ENCODE data around the gene CRYL1.

CRYL1 gene

DNA sequence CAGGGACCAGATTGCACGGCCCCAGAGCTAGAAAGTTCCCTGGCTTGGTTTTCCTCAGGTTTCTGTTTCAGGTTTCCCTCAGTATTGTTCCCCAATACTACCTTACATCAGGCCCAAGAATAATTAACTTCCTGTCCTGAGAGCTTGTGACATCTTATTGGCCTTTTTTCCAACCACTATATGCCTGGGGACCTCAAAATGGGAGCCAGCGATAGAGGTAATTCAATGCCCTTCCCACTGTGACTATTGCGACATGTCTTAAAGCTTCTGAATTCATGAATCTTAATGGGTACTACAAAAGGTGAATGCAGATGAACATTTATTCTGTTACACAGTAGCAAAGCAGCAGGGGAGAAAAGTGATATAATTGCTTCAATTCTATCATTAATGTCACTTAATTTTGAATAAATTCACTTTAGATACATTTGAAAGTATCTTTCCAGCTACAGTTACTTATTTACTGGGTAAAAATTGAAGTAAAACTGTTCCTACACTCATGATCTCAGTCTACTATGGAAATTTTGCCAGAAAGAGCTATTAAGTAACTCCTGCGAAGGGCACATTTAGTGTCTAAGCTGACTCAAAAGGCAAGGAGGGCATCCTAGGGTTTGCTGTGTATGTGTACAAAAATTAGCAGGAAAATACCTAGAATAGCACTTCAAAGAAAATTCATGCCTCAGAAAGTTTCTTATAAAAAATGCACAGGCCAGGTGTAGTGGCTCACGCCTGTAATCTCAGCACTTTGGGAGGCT lies 4.1 kb downstream of the CRYL1 start:
- TF ChIP-seq REST (IDR thresholded peaks at IDR 0.05; ENCODE audit: insufficient read depth in 1 of 2, low read depth in 2 of 2, low read length in 2 of 2) (no peak), TAF1 (IDR thresholded peaks at IDR 0.05; ENCODE audit: borderline replicate concordance, insufficient read depth, low read length) (no peak), FOXP2 (optimal IDR thresholded peaks at IDR 0.05; ENCODE audit: borderline replicate concordance, extremely low read depth, extremely low read length, insufficient read depth) (no peak), SIN3A (IDR thresholded peaks at IDR 0.05; ENCODE audit: borderline replicate concordance, insufficient read depth, low read length) (no peak), POLR2AphosphoS5 (IDR thresholded peaks at IDR 0.05; ENCODE audit: low read depth, low read length) (no peak)

DNA sequence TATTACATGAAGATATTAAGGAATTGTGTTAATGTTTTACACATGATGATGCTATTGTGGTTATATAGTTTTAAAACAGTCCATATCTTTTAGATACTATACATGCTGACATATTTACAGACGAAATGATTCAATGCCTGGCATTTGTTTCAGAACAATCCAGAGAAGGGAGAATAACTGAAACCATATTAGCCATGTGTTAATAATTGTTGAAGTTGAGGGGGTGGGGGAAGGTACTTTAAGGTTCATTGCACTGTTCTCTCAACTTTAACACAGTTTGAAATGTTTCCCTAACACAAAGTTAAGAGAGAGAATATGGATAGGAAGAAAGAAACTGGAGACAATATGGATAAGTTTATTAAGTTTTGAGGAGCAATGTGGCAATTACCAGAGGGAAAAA lies 5.8 kb downstream of the CRYL1 start:
- TF ChIP-seq SIN3A (IDR thresholded peaks at IDR 0.05; ENCODE audit: borderline replicate concordance, insufficient read depth, low read length) = no peak
- TF ChIP-seq TAF1 (IDR thresholded peaks at IDR 0.05; ENCODE audit: borderline replicate concordance, insufficient read depth, low read length) = no peak
- no peak for TF ChIP-seq REST (IDR thresholded peaks at IDR 0.05; ENCODE audit: insufficient read depth in 1 of 2, low read depth in 2 of 2, low read length in 2 of 2)
- TF ChIP-seq POLR2AphosphoS5 (IDR thresholded peaks at IDR 0.05; ENCODE audit: low read depth, low read length) = no peak
- TF ChIP-seq FOXP2 (optimal IDR thresholded peaks at IDR 0.05; ENCODE audit: borderline replicate concordance, extremely low read depth, extremely low read length, insufficient read depth) = no peak

GRCh38 chr13:20518660-20519100 lies 7.0 kb downstream of the CRYL1 start:
- TF ChIP-seq TAF1 (IDR thresholded peaks at IDR 0.05; ENCODE audit: borderline replicate concordance, insufficient read depth, low read length) (no peak), FOXP2 (optimal IDR thresholded peaks at IDR 0.05; ENCODE audit: borderline replicate concordance, extremely low read depth, extremely low read length, insufficient read depth) (no peak), SIN3A (IDR thresholded peaks at IDR 0.05; ENCODE audit: borderline replicate concordance, insufficient read depth, low read length) (no peak), POLR2AphosphoS5 (IDR thresholded peaks at IDR 0.05; ENCODE audit: low read depth, low read length) (no peak), REST (IDR thresholded peaks at IDR 0.05; ENCODE audit: insufficient read depth in 1 of 2, low read depth in 2 of 2, low read length in 2 of 2) (no peak)

DNA sequence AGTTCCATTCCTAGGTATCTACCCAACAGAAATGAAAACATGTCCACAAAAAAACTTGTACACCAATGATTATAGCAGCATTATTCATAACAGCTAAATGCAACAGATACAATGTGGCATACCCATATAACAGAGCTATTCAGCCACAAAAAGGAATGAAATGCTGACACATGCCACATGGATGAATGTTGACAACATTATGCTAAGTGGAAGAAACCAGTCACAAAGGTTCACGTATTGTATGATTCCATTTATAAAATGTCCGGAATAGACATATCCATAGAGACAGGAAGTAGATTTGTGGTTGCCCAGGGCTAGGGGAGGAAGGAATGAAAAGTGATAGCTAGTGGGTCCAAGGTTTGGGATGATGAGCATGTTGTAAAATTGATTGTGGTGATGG lies 10.8 kb downstream of the CRYL1 start:
- TF ChIP-seq TAF1 (IDR thresholded peaks at IDR 0.05; ENCODE audit: borderline replicate concordance, insufficient read depth, low read length) (no peak), REST (IDR thresholded peaks at IDR 0.05; ENCODE audit: insufficient read depth in 1 of 2, low read depth in 2 of 2, low read length in 2 of 2) (no peak), FOXP2 (optimal IDR thresholded peaks at IDR 0.05; ENCODE audit: borderline replicate concordance, extremely low read depth, extremely low read length, insufficient read depth) (no peak), SIN3A (IDR thresholded peaks at IDR 0.05; ENCODE audit: borderline replicate concordance, insufficient read depth, low read length) (no peak), POLR2AphosphoS5 (IDR thresholded peaks at IDR 0.05; ENCODE audit: low read depth, low read length) (no peak)
